HG02981 (cell line): ENCODE measurements around the gene CENPT.
A peak's percentile ranks its signal among the peaks of the same experiment; 100 is the strongest.

Experiments
- ATAC-seq: cut with Tn5 transposase; IDR thresholded peaks from one replicate; pipeline ENCODE4 v1.9.1; 2021; ENCODE audit warnings: mild to moderate bottlenecking, moderate library complexity; ENCODE audit not compliant: unreplicated experiment

The CENPT gene

DNA sequence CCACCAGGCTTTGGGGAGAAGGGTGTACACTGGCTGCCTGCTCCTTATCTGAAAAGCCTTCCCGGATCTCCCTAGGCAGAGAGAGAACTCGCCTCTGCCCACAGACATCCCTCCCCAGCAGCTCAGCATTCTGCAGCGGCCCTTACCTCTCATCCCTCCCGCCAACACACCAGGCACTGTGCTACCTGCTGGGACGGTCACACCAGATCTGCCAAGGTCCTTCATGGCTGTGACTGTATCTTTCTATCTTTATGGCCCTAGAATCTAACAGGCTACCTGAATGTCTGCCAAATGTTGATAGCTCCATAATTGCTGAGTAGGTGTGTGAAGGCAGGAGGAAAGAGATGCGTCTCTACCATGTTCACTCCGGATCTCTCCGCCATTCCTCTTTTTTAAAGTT lies 32.9 kb downstream of the CENPT start:
- ATAC-seq: no peak

GRCh38 chr16:67811899-67812298 lies 35.6 kb downstream of the CENPT start:
- no peak for ATAC-seq

DNA sequence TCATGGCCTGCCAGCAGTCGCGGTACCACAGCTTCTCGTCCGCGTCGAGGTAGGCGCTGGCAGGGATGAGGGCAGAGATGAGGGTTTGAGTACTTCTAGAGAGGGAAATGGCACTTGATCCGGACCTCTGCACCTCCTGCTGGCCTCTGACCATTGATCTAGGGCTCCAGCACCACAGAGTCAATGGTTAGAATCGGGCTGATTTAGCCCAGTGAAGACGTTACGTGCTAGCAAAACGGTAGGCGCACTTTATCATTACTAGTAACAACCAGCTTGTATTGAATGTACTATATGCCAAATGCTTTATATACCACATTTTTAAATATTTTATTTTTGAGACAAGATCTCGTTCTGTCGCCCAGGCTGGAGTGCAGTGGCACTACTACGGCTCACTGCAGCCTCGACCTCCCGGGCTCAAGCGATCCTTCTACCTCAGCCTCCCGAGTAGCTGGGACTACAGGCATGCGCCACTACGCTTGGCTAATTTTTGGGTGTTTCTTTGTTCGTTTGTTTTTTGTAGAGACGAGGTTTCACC lies 40.3 kb downstream of the CENPT start:
- ATAC-seq: peak; percentile 0

GRCh38 chr16:67806428-67807147 lies 40.9 kb downstream of the CENPT start, which contains the start of the genes RANBP10 and TSNAXIP1:
TSS of gene RANBP10 (minus strand) at chr16:67806560. CDS start at chr16:67806536, 24 bp downstream.
TSS of gene TSNAXIP1 (plus strand) at chr16:67806889. CDS start at chr16:67807150, 261 bp downstream.
- peak; percentile 81 for ATAC-seq

DNA sequence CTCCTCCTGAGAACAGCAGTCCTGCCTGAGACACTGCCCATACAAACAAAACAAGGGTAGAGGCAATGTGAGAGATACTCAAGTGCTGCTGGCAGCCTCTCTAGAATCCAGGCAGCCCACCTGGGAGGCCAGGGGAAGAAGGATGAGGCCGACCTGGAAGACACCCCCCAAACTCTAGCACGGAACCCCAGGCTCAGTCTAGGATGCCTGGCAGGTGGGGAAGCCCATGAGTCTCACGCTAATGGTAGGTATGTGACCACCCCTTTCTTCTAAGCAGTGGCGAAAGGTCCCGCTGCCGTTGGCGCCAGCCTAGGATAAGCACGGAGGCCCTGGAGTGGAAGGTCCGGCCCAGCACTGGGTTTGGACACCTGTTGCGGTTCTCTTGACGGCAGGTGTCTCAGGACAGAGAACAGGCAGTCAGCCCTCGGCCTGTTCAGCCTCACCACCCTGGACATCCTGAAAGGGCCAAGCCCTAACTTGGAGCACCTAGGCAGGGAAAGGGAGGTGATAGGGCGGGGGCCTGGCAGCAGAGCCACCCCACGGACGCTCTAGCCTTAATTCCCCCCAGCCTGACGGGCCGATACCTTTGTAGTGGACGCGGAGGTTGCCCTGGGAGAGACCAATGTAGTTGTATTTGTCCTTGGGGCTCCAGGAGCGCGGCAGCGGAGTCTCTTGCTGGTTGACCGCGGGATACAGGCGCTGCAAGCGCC lies 41.6 kb downstream of the CENPT start:
- no peak for ATAC-seq

GRCh38 chr16:67804853-67805542 lies 42.5 kb downstream of the CENPT start:
- no peak for ATAC-seq

GRCh38 chr16:67803894-67804293 lies 43.6 kb downstream of the CENPT start:
- ATAC-seq: no peak

- ATAC-seq: no peak
These were observed 45.6 kb downstream of the CENPT start for GRCh38 chr16:67801883-67802282.

- no peak for ATAC-seq
These were observed 46.3 kb downstream of the CENPT start for GRCh38 chr16:67801241-67801640.

GRCh38 chr16:67800338-67800926 lies 47.1 kb downstream of the CENPT start:
- no peak for ATAC-seq

DNA sequence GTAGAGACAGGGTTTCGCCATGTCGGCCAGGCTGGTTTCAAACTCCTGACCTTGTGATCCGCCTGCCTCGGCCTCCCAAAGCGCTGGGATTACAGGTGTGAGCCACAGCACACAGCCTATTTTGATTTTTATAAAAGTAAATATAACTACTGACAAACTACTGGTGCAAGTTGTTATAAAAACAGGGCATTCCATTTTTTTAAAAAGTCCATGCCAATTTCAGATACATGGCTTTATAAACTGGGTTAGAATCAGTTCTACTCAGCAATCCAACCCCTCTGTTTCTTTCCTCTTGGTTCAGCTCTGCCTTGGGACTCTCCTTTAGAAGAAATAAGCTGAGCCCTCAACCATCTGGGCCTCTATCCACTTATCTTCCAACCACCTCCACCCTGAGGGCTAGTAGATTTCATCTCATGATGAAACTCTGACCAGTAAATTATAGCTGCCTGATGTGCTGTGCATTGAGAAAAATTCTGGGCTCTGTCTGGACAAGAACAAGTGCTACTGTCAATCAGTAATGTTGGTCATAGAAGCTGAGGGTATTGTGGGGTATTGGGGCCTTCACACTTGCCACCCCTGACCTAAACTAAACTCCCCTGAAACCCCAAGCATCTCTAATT lies 51.3 kb downstream of the CENPT start:
- no peak for ATAC-seq

DNA sequence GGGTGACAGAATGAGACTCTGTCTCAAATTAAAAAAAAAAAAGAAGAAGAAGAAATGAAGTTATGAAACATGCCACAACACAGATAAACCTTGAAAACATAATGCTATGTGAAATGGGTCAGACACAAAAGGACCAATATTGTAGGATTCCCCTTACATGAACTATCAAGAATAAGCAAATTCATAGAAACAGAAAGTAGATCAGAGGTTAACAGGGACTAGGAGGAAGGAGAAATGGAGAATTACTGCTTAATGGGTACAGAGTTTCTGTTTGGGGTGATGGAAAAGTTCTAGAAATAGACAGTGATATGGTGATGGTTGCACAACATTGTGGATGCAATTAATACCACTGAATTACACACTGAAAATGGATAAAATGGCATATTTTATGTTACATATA lies 57.4 kb downstream of the CENPT start:
- ATAC-seq: no peak

DNA sequence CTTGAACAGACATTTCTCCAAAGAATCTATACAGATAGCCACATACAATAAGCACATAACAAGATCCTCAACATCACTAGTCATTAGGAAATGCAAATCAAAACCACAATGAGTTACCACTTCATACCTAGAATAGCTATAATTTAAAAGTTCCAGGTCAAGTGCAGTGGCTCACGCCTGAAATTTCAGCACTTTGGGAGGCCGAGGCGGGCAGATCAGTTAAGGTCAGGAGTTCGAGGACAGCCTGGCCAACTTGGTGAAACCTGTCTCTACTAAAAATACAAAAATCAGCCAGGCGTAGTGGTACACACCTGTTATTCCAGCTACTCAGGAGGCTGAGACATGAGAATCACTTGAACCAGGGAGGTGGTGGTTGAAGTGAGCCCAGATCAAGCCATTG lies 61.0 kb downstream of the CENPT start:
- no peak for ATAC-seq

GRCh38 chr16:67783353-67783725 lies 64.2 kb downstream of the CENPT start:
- ATAC-seq: no peak

DNA sequence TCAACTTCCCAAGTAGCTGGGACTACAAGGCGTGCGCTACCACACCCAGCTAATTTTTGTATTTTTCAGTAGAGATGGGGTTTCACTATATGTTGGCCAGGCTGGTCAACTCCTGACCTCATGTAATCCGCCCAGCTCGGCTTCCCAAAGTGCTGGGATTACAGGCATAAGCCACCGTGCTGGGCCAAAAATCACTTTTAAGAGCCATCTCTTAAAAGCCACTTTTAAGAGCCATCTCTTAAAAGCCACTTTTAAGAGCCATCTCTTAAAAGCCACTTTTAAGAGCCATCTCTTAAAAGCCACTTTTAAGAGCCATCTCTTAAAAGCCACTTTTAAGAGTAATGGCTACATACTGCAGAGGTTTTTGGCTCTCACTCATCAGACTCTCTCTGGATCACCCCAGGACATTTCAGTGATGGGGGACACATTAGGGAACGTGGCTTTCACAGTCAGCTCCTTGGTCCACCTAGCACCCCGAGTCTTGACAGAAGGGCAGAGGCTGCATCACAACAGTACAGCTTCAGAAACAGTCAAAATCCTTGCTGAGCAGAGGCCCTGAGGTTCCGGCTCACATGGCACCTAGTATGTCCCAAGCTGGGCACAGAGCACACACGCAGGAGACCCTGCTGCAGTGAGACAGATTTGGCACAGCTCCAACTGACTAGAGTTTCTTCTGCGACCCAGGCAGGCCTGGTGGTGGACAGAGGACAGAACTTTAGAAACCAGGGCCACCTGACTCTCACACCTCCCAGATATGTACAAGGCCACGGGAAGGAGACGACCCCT lies 64.7 kb downstream of the CENPT start:
- ATAC-seq: no peak

GRCh38 chr16:67781565-67781921 lies 66.0 kb downstream of the CENPT start:
- ATAC-seq: no peak

DNA sequence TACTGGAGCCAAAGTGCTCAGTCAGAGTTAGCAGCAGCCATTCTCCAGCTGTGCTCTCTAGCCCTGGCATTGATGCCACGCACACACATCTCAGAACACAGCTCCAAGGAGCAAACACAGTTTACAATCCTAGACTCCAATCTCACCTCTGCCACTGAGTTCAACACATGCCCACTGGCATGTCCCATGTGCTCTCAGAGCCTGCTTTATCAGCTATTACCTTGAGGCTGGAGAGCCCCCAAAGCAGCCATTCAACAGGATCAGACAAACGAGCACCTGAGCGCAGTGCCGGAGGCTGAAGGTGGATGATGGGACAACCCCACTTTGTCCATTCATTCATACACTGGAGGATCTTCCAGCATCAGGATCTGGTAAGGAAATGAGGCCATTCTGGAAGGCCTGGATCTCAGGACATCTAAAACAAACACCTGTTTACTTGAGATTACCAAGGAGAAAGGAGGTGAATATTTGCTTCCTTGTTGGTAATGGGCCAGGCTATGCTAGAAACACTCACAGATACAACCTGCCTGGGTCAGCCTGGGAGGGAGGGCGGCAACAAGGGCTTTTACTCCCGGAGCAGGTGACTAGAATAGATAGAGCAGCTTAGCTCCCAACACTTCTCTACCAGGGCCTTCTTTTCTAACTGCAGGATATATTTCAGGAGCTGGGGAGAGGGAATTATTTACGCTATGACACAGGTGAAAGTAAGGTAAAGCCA lies 66.5 kb downstream of the CENPT start:
- ATAC-seq: no peak

GRCh38 chr16:67779256-67780014 lies 68.1 kb downstream of the CENPT start:
- no peak for ATAC-seq
